ENCODE measurements around the gene PRKN. TPM values are rescaled to one million over a fixed set of nuclear protein-coding genes. Genes with fewer than 3 reads are reported as not detected.

PRKN gene
- total RNA-seq, 1 donor from 2014 or later: 0.91 TPM

DNA sequence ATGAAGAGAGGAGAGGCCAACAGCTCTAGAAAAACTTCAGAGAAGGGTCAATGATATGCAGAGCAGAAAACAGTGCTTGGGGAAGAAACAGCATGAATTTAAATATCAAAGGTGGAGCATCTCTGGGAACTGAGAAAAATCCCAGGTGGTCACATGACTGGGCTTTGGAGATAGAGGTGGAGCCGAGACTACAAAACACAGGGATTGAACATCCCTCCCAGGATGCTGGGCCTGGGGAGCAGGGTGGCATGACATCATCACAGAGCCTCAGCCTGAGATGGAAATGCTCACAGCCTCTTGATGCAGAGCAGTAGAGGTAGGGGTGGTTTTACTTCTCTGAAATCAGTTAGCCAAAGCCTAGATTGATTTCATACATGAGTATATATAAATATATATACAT is 529.5 kb downstream of the PRKN start:
- intact Hi-C loops (cut with micrococcal nuclease): no loop called here

DNA sequence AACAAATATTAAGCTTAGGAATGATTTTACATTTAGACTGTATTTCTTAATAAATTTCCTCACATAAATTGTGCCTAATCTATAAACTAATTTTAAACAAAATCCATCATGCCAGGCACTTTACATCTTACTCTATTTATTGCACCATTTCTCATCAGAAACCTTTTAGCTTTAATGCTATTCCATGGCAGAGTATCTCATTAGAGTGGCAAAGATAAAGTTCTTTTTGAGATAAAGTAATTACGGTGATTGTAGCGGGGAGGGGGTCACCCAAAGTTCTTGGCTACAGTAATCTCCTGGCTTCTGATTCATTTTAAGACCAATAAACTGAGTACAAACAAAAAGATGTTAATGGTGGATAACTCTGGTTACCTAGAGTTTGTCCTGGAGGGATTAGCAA is 532.1 kb downstream of the PRKN start:
- intact Hi-C loops (cut with micrococcal nuclease): no loop called here

DNA sequence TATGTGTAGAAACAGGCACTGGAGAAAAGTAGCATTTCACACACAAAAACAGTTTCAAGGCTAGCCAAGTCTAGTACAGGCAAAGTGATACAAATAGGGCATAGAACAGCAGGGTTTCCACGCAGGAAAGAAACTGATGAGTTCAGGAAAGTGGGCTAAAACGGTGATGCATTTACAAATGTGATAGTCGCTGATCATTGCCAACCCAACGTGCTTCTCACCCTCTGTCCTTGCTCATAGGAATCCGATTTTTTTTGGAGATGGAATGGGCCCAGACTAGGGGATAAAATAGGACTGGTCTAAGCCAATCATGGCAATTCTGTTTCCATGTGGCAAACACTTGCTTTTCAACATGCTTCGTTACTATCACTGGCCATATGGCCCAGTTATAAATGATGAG is 536.6 kb downstream of the PRKN start:
- intact Hi-C loops (cut with micrococcal nuclease): no loop called here

DNA sequence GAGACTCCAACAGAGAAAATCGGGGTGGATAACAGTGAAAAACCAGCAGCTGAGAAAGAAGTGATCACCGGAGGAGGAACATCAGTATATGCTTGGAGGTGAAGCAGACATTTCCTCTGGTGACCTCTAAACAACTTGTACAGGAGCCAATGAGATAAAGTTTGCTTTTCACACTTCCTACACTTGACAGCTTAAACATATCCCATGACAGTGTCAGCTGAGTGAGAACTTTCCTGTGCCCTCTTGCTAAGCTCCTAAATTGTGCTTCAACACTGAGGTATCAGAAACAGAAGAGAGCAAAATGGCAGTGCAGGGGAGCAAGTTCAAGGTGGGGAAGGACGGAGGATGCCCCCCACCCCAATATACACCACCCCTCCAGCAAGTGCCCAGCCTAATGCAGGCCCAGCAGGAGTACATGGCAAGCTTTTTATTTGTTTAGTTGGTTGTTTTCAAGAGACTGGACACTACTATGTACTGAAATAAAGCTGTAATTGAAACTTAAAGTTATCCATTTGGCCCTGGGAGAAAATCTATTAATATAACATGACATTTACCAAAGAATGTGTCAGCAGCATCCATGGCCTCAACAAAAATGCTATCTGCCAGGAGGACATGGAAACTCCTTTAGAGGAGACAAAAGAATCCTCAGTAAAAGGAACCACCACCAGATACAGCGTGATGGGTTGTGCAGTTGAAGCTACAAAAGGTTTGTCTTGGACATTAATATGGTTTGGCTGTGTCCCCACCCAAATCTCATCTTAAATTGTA is 540.2 kb downstream of the PRKN start:
- intact Hi-C loops (cut with micrococcal nuclease): no loop called here

DNA sequence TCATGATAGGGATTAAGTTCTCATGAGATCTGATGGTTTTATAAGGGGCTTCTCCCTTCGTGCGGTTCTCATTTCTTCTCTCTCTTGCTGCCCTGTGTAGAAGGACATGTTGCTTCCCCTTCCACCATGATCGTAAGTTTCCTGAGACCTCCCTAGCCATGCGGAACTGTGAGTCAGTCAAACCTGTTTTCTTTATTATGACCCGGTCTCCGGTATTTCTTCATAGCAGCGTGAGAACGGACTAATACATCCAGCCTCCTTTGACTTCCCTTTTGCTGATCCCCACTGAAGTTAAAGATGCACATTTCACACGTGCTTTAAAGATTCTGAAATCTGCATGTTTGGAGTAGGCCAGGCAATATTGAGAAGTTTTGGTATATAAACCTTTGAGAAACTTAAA is 543.1 kb downstream of the PRKN start:
- intact Hi-C loops (cut with micrococcal nuclease): no loop called here

DNA sequence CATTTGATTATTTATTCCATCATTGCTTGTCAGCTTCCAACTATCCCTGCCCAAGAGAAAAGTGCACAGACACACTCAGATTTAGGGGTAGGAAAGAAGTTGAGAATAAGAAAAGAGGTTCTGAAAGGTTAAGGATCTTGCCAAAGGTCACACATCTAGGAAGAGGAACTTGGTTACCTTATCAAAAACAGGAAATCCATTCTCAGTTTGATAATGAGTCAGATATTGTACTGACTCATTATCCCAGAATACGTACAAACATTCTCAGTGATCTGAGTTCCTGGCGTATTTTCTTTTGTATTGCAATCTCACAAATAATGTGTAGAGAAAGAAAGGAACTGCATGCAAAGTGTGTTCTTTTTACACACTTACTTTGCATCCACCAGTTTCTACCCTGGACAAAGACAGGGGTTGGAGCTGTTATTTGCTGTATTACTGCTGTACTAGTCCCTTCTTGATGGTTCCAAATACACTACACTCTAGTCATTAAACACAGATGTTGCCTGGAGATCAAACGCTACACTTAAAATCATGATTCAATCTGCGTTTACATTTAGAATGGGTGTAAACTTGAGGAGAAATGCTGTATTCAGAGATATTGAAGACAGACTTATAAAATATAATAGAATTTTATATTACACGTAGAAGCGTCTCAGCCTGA is 545.7 kb downstream of the PRKN start:
- intact Hi-C loops (cut with micrococcal nuclease): no loop called here

DNA sequence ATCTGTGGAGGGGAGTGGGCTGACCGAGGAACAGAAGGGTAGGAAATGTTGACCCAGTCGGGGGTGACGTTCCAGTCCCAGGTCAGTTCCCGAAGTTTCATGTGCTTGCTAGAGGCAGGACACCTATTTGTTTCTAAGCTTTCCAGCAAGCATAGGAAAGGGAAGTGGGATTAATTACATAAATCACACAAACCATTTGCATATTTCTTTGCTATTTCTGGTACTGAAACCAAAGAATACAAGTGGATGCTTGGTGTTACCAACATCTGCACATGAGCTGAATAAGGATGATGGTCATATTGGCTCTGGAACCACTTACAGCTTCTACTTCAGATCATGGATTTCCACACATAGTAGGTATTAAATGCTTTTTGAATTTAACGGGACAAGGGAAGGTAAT is 546.5 kb downstream of the PRKN start:
- intact Hi-C loops (cut with micrococcal nuclease): no loop called here

DNA sequence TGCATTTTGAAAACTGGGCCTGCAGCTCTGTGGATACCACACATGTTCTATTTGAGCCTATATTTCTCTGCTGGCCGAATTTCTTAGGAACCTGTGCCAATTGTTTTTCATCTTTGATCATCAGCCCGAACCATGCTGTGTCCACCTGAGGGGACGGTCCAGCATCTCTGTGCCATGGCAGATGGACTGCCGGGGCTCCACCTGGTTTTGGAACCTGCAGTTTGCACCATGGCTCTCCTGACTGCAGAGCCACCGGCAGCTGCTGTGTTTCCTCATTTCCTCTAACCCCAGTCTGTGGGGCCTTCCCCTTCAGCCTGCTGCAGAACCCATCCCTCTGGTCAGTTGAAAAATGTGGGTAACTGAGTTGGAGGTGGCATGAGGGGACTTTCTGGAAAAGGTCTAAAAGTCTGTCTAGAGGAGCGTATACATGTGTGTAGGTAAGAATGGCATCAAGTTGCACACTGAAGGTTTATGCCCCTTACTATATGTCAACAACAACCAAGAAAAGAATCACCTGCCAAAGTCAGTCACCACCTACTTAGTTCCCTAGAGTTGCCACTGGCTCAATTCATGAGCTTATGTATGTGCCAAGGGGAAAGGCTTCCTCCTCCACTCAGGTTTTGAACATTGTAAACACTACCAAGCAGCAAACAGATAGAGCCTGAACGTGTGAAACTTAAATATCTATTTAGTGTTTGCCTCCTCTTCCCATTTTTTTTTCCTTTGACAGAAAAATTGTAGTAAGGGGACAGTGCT is 548.2 kb downstream of the PRKN start:
- intact Hi-C loops (cut with micrococcal nuclease): no loop called here

DNA sequence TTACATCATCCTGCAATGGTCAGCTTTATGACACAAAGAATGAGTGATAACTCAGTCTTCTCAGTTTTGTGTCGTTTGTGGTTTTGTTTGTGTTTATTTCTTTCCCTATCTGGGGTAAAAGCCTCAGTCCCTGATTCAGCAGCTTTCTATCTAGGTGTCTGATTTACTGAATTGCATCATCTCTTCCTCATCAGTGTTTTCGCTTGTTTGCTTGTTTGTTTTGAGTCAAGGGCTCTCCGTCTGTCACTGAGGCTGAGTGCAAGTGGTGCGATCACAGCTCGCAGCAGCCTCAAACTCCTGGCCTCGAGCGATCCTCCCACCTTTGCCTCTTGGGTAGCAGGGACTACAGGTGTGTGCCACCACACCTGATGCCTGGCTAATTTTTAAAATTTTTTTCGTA is 548.9 kb downstream of the PRKN start:
- intact Hi-C loops (cut with micrococcal nuclease): no loop called here

DNA sequence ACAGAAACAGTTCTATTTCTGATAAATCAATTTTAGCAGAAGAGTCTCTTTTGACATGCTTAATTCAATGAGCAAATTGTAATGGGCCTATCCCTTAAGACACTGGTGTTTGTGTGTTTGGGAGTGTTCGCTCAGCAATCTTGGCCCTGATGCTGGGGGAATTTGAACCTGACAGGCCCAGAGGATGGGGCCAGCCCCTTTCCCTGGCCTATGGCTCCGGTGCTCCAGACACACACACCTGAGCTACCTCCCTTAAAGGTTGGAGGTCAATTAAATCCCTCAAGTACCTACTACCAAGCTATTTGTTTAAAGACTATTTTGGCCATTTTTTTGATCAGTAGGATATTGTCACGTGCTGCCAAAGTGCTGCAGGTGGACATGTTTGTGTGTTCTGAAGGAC is 549.3 kb downstream of the PRKN start:
- intact Hi-C loops (cut with micrococcal nuclease): no loop called here

DNA sequence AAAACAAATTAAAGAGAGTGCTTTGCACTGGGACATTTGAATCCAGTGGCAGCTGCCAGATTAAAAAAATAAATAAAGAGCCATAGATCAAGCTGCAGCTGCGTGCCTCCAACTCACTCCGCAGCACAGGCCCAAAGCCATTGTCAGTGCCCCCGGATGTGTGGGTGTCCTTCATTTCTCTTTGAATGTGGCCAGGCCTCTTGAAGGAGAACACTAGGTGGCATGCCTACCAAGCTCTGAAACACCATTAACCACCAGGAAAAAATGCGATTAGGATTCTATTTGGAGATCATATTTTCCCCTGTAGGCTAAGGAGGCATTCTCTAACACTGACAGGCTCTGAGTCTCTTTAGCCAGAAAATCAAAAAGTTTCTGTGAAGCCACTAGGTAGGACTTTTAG is 549.8 kb downstream of the PRKN start:
- intact Hi-C loops (cut with micrococcal nuclease): no loop called here

DNA sequence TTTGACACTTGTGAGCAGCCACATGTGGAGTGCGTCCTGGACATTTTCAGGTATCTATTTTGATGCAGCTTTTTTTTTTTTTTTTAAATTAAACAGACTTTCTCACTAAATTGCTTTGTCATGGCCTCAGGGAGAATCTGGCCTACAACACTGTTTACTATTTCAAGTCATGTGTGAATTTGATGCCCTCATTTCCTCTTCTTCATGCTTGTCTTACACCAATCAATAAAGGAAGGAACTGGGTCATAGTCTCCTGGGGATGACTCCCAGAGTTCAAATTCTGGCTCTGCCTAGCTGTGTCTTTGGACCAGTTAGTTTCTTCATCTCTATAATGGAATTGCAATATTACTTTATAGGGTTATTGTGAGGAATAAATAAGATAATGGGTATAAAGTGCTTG is 554.1 kb downstream of the PRKN start:
- intact Hi-C loops (cut with micrococcal nuclease): no loop called here

DNA sequence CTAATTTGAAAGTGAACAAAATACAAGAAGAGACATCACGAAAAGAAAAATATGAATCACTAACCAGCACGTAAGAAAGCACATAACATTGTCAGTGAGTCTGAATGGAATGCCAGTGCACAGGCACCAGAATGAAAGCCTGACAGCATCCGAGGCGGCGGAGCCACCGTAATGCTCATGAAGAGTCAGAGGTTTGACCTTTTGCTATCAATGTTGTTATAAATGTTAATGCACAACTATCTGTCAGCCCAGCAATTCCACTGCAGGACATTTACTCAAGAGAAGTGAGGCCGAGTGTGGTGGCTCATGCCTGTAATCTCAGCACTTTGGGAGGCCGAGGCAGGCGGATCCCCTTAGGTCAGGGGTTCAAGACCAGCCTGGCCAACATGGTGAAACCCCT is 562.1 kb downstream of the PRKN start:
- intact Hi-C loops (cut with micrococcal nuclease): no loop called here

DNA sequence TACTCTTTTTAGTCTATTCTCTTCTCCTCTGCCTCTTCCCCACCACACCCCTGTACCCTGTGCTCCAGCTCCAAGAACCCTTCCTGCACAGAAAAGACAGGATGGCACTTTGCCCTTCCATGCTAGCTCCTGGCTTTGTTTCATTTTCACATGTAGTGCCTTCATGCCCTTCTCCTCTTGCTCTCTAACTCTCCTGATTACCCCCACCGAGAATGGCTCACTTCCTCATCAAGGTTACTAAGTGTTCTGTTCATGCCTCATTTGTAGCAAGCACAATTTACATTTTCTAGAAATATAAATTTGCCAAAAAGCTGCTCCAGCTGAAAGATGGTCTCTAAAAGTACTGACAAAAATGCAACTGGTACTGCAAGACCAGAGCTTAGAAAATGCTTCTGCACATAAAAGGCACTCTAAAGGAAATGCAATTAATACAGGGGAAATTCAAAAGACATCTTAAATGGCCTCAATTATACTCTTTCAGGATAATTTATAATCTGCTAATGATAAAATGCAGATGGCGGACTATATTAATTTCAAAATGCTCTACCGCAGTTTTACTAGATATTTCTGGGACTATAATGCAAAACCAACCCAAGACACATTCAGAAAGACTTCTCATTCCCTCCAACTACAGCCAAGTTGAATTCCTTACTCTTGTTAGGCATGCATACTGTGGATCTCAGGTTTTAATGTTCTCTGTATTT is 570.2 kb downstream of the PRKN start:
- intact Hi-C loops (cut with micrococcal nuclease): no loop called here

DNA sequence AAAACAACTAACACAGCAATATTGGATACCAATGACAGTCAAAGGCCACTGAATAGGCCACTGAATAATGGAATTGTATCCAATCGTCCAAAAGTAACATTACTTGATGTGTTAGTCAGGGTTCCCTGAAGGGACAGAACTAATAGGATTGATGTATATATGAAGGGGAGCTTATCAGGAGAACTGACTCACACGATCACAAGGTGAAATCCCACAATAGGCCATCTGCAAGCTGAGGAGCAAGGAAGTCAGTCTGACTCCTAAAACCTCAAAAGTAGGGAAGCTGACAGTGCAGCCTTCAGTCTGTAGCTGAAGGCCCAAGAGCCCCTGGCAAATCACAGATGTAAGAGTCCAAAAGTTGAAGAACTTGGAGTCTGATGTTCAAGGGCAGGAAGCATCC is 571.4 kb downstream of the PRKN start:
- intact Hi-C loops (cut with micrococcal nuclease): no loop called here

DNA sequence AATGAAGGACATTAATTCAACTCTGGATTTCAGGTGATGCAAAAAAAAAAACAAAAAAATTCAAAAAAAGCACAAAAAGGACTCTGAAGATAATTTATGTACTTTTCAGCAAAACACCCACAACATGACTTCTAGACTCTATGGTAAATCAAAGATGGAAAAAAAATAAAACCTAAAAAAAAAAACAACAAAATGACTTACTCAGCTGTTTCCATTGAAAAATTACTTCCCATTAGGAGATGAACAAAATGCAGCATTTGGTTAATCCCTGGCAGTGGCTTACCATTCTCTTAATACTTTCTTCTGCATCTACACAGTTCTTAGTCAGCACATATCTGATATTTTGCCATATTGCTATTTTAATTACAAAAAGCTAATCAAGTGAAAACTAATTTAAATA is 572.6 kb downstream of the PRKN start:
- intact Hi-C loops (cut with micrococcal nuclease): no loop called here

DNA sequence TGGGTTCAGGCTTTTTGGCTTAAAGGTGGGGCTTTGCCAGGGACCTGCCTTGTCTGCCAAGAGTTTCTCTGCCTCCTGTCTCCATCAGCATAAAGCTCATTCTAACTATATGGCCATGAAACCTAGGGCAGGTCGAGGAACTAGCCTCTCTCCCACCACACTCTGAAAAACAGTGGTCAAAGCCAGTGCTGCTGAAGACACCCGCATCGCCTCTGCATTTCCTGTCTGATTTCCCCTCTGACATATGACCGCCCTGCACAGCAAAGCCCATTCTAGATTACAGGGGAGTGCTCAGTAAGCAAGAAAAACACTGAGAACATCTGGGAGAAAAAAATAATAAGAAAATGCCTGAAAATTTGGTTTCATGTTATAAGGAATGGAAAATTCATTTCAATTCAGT is 573.6 kb downstream of the PRKN start:
- intact Hi-C loops (cut with micrococcal nuclease): no loop called here

DNA sequence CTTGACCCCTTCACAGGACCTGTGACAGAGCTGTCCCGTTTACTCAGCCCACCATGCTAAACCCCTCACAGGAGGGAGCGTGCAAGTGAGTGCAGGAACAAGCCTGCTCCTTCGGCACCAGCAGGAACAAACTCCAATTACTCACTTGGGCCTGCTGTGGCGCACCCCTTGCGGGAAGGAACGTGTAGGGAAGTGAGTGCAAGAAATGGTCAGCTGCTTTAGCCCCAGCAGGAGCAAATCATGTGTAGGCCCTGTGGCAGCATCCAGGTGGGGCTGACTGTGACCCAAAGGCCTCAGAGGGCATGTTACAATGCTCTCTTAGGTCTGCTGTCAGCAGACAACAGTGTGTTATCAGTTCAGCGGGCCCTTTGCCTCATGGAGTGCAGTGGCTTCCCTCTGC is 574.4 kb downstream of the PRKN start:
- intact Hi-C loops (cut with micrococcal nuclease): no loop called here

DNA sequence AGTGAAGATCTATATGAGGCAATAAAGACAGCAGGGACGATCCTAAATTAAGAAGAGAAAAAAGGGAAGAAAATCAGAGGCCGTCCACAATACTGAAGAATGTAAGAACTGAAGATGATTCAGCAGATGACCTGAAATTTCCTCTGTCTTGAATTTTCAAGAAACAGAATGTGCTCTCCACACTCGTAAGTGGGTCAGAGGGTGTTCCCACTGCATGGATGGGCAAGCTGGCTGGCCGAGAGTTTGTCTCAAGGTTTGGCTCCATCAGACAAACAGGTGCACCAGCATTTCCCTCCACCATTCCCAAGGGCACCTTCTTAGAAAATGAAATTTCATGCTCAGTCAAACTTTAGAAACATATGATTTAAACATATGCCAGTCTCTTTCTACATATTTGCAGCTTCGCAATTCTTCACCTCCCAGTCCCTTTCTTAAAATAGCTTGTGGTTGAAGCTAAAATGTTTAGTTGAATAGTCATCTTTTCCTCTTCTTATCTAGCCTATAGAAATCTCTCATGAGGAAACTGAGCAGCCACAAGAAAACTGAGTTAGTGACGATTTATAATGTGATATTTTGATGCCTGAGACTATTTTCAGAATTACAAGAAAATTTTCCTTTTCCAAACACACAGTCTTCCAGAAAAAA is 576.4 kb downstream of the PRKN start:
- intact Hi-C loops (cut with micrococcal nuclease): no loop called here

DNA sequence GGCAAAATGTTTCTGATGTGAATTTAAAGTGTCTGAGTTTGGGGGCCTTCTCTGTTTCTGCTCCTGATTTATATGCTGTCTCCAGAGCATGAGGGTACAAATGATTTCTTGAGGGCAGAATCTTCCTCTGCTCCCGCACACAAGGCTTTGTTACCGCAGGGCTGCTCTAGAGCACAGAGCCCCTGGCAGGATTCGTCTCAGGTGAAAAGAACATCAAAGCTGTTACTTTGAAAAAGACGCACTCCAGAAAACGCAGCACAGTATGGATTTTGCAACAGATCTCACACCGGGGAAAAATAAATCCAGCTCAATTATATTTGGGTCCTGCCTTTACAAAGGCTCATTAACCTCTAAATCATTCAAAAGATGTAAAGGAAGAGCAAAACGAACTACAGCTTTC is 577.3 kb downstream of the PRKN start:
- intact Hi-C loops (cut with micrococcal nuclease): no loop called here

DNA sequence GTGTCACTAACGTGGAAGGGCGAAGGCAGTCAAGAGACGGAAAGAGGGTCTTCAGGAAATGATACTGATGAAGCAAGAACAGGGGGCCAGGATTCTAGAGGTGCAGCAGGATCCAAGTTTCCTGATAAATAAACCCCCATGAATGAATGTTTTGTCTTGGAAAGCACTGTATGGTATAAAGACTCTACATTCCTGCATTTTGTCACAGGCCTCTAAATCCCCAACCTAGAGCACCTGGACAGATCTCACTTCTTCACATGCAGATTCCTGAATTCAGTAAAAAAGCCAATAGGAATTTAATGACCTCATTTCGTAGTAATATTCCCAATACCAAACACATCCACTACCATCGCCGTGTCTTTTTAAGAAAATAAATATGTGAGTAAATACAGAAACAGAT is 577.8 kb downstream of the PRKN start:
- intact Hi-C loops (cut with micrococcal nuclease): no loop called here
